HG03457 (cell line): ENCODE results near the gene CDC42BPB.

Experiments used
- ATAC-seq: cut with Tn5 transposase; IDR thresholded peaks from one replicate; pipeline ENCODE4 v1.9.1; 2021; ENCODE audit warnings: moderate number of reproducible peaks; ENCODE audit not compliant: unreplicated experiment

Gene CDC42BPB

GRCh38 chr14:103073876-103074728 is 16.8 kb upstream of the CDC42BPB start:
- ATAC-seq = no peak

- ATAC-seq = no peak
These were observed 16.1 kb upstream of the CDC42BPB start for GRCh38 chr14:103073367-103073875.

- ATAC-seq = no peak
These were observed 15.4 kb upstream of the CDC42BPB start for GRCh38 chr14:103072595-103073366.

- ATAC-seq = no peak
These were observed 14.3 kb upstream of the CDC42BPB start for GRCh38 chr14:103071544-103072251.

- no peak for ATAC-seq
These were observed 13.7 kb upstream of the CDC42BPB start for GRCh38 chr14:103070971-103071542.

GRCh38 chr14:103070263-103070885 is 13.0 kb upstream of the CDC42BPB start:
- no peak for ATAC-seq

- no peak for ATAC-seq
These were observed 11.2 kb upstream of the CDC42BPB start for GRCh38 chr14:103068351-103069073.

- no peak for ATAC-seq
These were observed 10.0 kb upstream of the CDC42BPB start for GRCh38 chr14:103067231-103067954.

GRCh38 chr14:103066399-103066798 is 9.1 kb upstream of the CDC42BPB start:
- no peak for ATAC-seq

- no peak for ATAC-seq
These were observed 8.5 kb upstream of the CDC42BPB start for GRCh38 chr14:103065861-103066260.

- no peak for ATAC-seq
These were observed 7.6 kb upstream of the CDC42BPB start for GRCh38 chr14:103064978-103065377.

- ATAC-seq = no peak
These were observed 7.1 kb upstream of the CDC42BPB start for GRCh38 chr14:103064436-103064835.

GRCh38 chr14:103061482-103061976 is 4.2 kb upstream of the CDC42BPB start:
- ATAC-seq = no peak

GRCh38 chr14:103059556-103059955 is 2.2 kb upstream of the CDC42BPB start:
- no peak for ATAC-seq

- ATAC-seq = no peak
These were observed 1.1 kb upstream of the CDC42BPB start for GRCh38 chr14:103058164-103059055.

GRCh38 chr14:103057028-103057371 is 349 bp downstream of the CDC42BPB start:
- ATAC-seq = no peak

- ATAC-seq = no peak
These were observed 874 bp downstream of the CDC42BPB start for GRCh38 chr14:103056322-103057027.
